HG03520 (cell line): ENCODE measurements around the gene EEPD1.
"Not testable (repeated sequence)": the region's sequence is repeated elsewhere in the genome, so short reads cannot be mapped to it uniquely, and the experiment has no call there.

Experiments
- ATAC-seq: cut with Tn5 transposase; IDR thresholded peaks from one replicate; pipeline ENCODE4 v1.9.1; 2021; ENCODE audit warnings: mild to moderate bottlenecking, moderate library complexity; ENCODE audit not compliant: unreplicated experiment

EEPD1 gene

GRCh38 chr7:36152756-36153570, at the start of gene EEPD1:
TSS of gene EEPD1 (plus strand) at chr7:36153254. CDS start at chr7:36154325, 1,071 bp downstream.
- ATAC-seq, result peak; percentile 89

GRCh38 chr7:36103837-36104561, 49.1 kb upstream of the EEPD1 start:
- ATAC-seq, result no peak

GRCh38 chr7:36106972-36107908, 45.8 kb upstream of the EEPD1 start:
- ATAC-seq, result not testable (repeated sequence)

GRCh38 chr7:36107926-36108631, 45.0 kb upstream of the EEPD1 start:
- ATAC-seq, result no peak

GRCh38 chr7:36109013-36109627, 43.9 kb upstream of the EEPD1 start:
- no peak for ATAC-seq

GRCh38 chr7:36110584-36110983, 42.5 kb upstream of the EEPD1 start:
- ATAC-seq, result no peak

GRCh38 chr7:36112969-36113368, 40.1 kb upstream of the EEPD1 start:
- ATAC-seq, result no peak

GRCh38 chr7:36114355-36114754, 38.7 kb upstream of the EEPD1 start:
- no peak for ATAC-seq

GRCh38 chr7:36115448-36116321, 37.4 kb upstream of the EEPD1 start:
- ATAC-seq, result peak; percentile 100

GRCh38 chr7:36116347-36117202, 36.5 kb upstream of the EEPD1 start:
- no peak for ATAC-seq

- ATAC-seq, result no peak
Observed at GRCh38 chr7:36117203-36117840, 35.7 kb upstream of the EEPD1 start.

GRCh38 chr7:36118344-36118743, 34.7 kb upstream of the EEPD1 start:
- no peak for ATAC-seq

GRCh38 chr7:36119005-36119706, 33.9 kb upstream of the EEPD1 start:
- no peak for ATAC-seq

GRCh38 chr7:36119983-36120646, 32.9 kb upstream of the EEPD1 start:
- not testable (repeated sequence) for ATAC-seq

GRCh38 chr7:36125630-36126029, 27.4 kb upstream of the EEPD1 start:
- not testable (repeated sequence) for ATAC-seq

GRCh38 chr7:36127075-36127740, 25.8 kb upstream of the EEPD1 start:
- ATAC-seq, result peak; percentile 78
